Parathyroid adenoma (tissue), 2 donors: ENCODE measurements around the gene ITPK1.

ENCODE experiments used
- H2AFZ ChIP-seq: fragments of 300-600 bp; sonication (generic); one replicate; pipeline ENCODE4 v1.7.0; 2017; ENCODE audit warnings: antibody characterized with exemption, mild to moderate bottlenecking
- H3K27ac ChIP-seq: fragments of 300-600 bp; sonication (generic); one replicate; pipeline ENCODE4 v1.7.0; 2017
- H3K27me3 ChIP-seq: fragments of 300-600 bp; sonication (generic); one replicate; pipeline ENCODE4 v1.7.0; 2017; ENCODE audit warnings: low read length; ENCODE audit not compliant: control insufficient read depth, insufficient read depth
- H3K36me3 ChIP-seq: fragments of 300-600 bp; sonication (generic); one replicate; pipeline ENCODE4 v1.7.0; 2017; ENCODE audit warnings: low read length; ENCODE audit not compliant: control insufficient read depth, insufficient read depth
- H3K4me1 ChIP-seq: fragments of 300-600 bp; sonication (generic); one replicate; pipeline ENCODE4 v1.7.0; 2017; ENCODE audit warnings: control low read depth
- H3K4me2 ChIP-seq: fragments of 300-600 bp; sonication (generic); one replicate; pipeline ENCODE4 v1.7.0; 2017; ENCODE audit warnings: low read length
- H3K4me3 ChIP-seq: fragments of 300-600 bp; sonication (generic); one replicate; pipeline ENCODE4 v1.7.0; 2017; ENCODE audit warnings: low read depth, low read length
- H3K79me2 ChIP-seq: fragments of 300-600 bp; sonication (generic); one replicate; pipeline ENCODE4 v1.7.0; 2017; ENCODE audit warnings: control low read depth
- H3K9ac ChIP-seq: fragments of 300-600 bp; sonication (generic); one replicate; pipeline ENCODE4 v1.7.0; 2017; ENCODE audit warnings: mild to moderate bottlenecking
- H3K9me3 ChIP-seq: fragments of 300-600 bp; sonication (generic); one replicate; pipeline ENCODE4 v1.7.0; 2017; ENCODE audit warnings: low read length; ENCODE audit not compliant: control insufficient read depth
- TF ChIP-seq, protein P1 (sequence below): fragments of 300-600 bp; sonication (generic); IDR thresholded peaks from one replicate; pipeline ENCODE4 v1.7.0; 2017; ENCODE audit warnings: antibody characterized with exemption, mild to moderate bottlenecking
- donor health status: primary hyperparathyroidism.

The ITPK1 gene

DNA sequence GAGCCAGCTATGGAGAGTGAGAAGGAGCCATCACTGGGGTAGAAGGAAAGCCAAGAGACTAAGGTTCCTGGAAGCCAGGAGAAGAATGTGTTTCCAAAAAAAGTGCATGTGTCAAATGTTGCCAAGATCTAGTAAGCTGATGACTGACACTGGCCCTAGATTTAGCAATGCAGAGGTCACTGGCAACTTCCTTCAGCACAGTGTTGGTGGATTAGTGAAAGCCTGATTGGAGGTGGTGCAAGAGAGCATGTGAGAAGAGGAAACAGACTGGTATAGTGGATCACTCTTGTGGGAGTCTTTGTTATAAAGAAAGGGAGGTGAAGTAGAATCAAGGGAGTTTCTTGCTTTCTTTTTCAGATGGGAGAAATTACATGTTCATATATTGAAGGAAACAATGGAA, 226.8 kb downstream of the ITPK1 start:
- Histone ChIP-seq H3K27me3 (no peaks in the 10 kb centered on the region), H3K4me2 (no peak overlapping the region), H3K79me2 (peaks cover 37% of the 10 kb centered on the region), H3K4me3 (no peak overlapping the region), H3K27ac (peak overlapping the region; percentile 100), H2AFZ (no peak overlapping the region), H3K9ac (no peak overlapping the region), H3K4me1 (peaks cover 67% of the 10 kb centered on the region), H3K36me3 (no peaks in the 10 kb centered on the region), H3K9me3 (no peaks in the 10 kb centered on the region)
- TF ChIP-seq, protein P1, sequence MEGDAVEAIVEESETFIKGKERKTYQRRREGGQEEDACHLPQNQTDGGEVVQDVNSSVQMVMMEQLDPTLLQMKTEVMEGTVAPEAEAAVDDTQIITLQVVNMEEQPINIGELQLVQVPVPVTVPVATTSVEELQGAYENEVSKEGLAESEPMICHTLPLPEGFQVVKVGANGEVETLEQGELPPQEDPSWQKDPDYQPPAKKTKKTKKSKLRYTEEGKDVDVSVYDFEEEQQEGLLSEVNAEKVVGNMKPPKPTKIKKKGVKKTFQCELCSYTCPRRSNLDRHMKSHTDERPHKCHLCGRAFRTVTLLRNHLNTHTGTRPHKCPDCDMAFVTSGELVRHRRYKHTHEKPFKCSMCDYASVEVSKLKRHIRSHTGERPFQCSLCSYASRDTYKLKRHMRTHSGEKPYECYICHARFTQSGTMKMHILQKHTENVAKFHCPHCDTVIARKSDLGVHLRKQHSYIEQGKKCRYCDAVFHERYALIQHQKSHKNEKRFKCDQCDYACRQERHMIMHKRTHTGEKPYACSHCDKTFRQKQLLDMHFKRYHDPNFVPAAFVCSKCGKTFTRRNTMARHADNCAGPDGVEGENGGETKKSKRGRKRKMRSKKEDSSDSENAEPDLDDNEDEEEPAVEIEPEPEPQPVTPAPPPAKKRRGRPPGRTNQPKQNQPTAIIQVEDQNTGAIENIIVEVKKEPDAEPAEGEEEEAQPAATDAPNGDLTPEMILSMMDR: no peak

DNA sequence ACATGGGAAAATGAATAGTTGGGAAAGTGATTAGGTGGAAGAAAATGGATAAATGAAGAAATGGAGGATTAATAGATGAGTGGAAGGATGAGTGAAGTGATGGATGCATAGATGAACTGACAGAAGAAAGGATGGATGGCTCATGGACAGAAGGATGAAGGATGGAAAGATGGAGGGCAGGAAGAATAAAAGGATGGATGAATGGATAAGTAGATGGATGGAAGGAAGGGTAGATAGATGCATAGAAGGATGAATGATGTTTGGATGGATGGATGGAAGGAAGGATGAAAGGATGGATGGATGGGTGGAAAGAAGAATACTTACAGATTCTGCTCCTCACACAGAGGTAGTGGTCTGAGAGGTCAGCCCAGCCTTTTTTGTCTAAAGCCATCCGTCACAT, 228.6 kb downstream of the ITPK1 start:
- no peak overlapping the region for H3K9ac ChIP-seq
- no peaks in the 10 kb centered on the region for H3K27me3 ChIP-seq
- peaks cover 52% of the 10 kb centered on the region for H3K4me1 ChIP-seq
- peaks cover 28% of the 10 kb centered on the region for H3K79me2 ChIP-seq
- no peak overlapping the region for H2AFZ ChIP-seq
- no peaks in the 10 kb centered on the region for H3K36me3 ChIP-seq
- peak overlapping the region; percentile 58 for H3K4me2 ChIP-seq
- TF ChIP-seq, protein P1: no peak
- peak overlapping the region; percentile 100 for H3K27ac ChIP-seq
- H3K4me3 ChIP-seq: no peak overlapping the region
- H3K9me3 ChIP-seq: no peaks in the 10 kb centered on the region
